K562 (cell line): ENCODE measurements around the gene TNIP1. TPM values are rescaled to one million over a fixed set of nuclear protein-coding genes. Genes with fewer than 3 reads are reported as not detected.

Experiments used
- POLR3G ChIP-seq: IDR thresholded peaks from 2 replicates; pipeline ENCODE4 v1.6.1; 2011; ENCODE audit not compliant: insufficient read length, insufficient replicate concordance; ENCODE audit errors: extremely low read depth
- ZBTB40 ChIP-seq, 2 experiments: fragments of 450-650 bp in 1 of 2; sonication (generic) in 1 of 2; formaldehyde crosslinking in 1 of 2; IDR thresholded peaks; 2 replicates each; pipeline versions ENCODE4 v1.7.1 to v1.9.0; 2016 to 2022; ENCODE audit warnings: inconsistent platforms in 1 of 2, mild to moderate bottlenecking in 1 of 2, missing genetic modification reagents in 1 of 2
- ZNF146 ChIP-seq: IDR thresholded peaks from one replicate; pipeline ENCODE4 v1.6.1; 2018; ENCODE audit warnings: missing compliant biosample characterization; ENCODE audit not compliant: unreplicated experiment
- polyA plus RNA-seq, 8 experiments: library from polyadenylated mRNA; depleted of rRNA in 4 of 8; stranded (reverse) in 5 of 8; unstranded in 3 of 8; fragments of >200 nt; fragmentation: Nextera tagmentation in 2 of 8; fragmentation: Illumina TruSeq in 1 of 8; extraction: Ambion mirVana in 2 of 8; extraction: Trizol in 1 of 8; gene quantifications; 2 replicates each; pipeline versions ENCODE4 v1.2.1 to v1.2.3, GENCODE V29; 2011 to 2014; ENCODE audit warnings: inconsistent platforms in 1 of 8, missing spikeins in 1 of 8
- total RNA-seq, 7 experiments: library from RNA; depleted of rRNA in 6 of 7; stranded (reverse); fragments of >200 nt in 6 of 7; fragmentation: Illumina TruSeq in 2 of 7; extraction: Trizol in 2 of 7; gene quantifications; 2 replicates each; pipeline versions ENCODE4 v1.2.1 to v1.2.3, GENCODE V29; 2011 to 2021; ENCODE audit warnings: low replicate concordance in 1 of 7

Gene TNIP1
- total and polyA plus RNA-seq, 9 of the 15 experiments (the other 6 are each of a cell fraction or from before 2014, with no cell fraction given) = 0.46 to 41.0 (median 24.6) TPM

- TF ChIP-seq ZBTB40 (IDR thresholded peaks at IDR 0.05) = 0 out of 2 replicates have a peak, but pooled peaks have one; percentile 17
- TF ChIP-seq ZBTB40 (CRISPR knock-in tag; IDR thresholded peaks at IDR 0.05) = no peak
- no peak for TF ChIP-seq ZNF146 (CRISPR knock-in tag)
- no peak for TF ChIP-seq POLR3G
These were observed 822 bp upstream of the TNIP1 start (continued) for GRCh38 chr5:151081431-151082281.
